SK-N-SH treated with all-trans-retinoic acid at 6 μM for 48 hours (cell line): Measurements from ENCODE around the gene GSTA1.
"Not testable (repeated sequence)": the region's sequence is repeated elsewhere in the genome, so short reads cannot be mapped to it uniquely, and the experiment has no call there.

Experiments used
- ATAC-seq: fragments of 200-7000 bp; cut with Tn5 transposase; 3 replicates; pipeline ENCODE4 v1.9.1; 2020; ENCODE audit warnings: mild to moderate bottlenecking, moderate library complexity
- ARNTL ChIP-seq: fragments of 450-650 bp; formaldehyde crosslinking; IDR thresholded peaks from 2 replicates; pipeline ENCODE4 v1.5.0; 2020; ENCODE audit warnings: low read depth, mild to moderate bottlenecking, moderate library complexity, borderline replicate concordance
- BACH2 ChIP-seq: fragments of 250-450 bp; sonication (Bioruptor Pico); IDR thresholded peaks from 2 replicates; pipeline ENCODE4 v1.9.0; 2021; ENCODE audit warnings: mild to moderate bottlenecking, borderline replicate concordance
- CSDC2 ChIP-seq: fragments of 250-450 bp; sonication (Bioruptor Pico); IDR thresholded peaks from 2 replicates; pipeline ENCODE4 v1.5.0; 2020; ENCODE audit warnings: mild to moderate bottlenecking, moderate library complexity
- GLIS3 ChIP-seq: fragments of 250-450 bp; sonication (Bioruptor Pico); IDR thresholded peaks from 2 replicates; pipeline ENCODE4 v1.5.0; 2020; ENCODE audit warnings: mild to moderate bottlenecking, moderate library complexity
- OSR1 ChIP-seq: fragments of 250-450 bp; sonication (Bioruptor Pico); IDR thresholded peaks from 2 replicates; pipeline ENCODE4 v1.8.0; 2022; ENCODE audit warnings: moderate library complexity, mild to moderate bottlenecking, inconsistent platforms
- PATZ1 ChIP-seq: fragments of 250-450 bp; sonication (Bioruptor Pico); IDR thresholded peaks from 2 replicates; pipeline ENCODE4 v1.8.0; 2020; ENCODE audit warnings: mild to moderate bottlenecking, moderate library complexity, borderline replicate concordance
- PPARA ChIP-seq: fragments of 250-450 bp; sonication (Bioruptor Pico); IDR thresholded peaks from 2 replicates; pipeline ENCODE4 v1.5.0; 2020; ENCODE audit warnings: mild to moderate bottlenecking, borderline replicate concordance
- RARB ChIP-seq: fragments of 250-450 bp; sonication (Bioruptor Pico); IDR thresholded peaks from 2 replicates; pipeline ENCODE4 v1.8.0; 2021; ENCODE audit warnings: mild to moderate bottlenecking, moderate library complexity
- SNAI2 ChIP-seq: fragments of 250-450 bp; sonication (Bioruptor Pico); IDR thresholded peaks from 2 replicates; pipeline ENCODE4 v1.5.0; 2020; ENCODE audit warnings: mild to moderate bottlenecking, moderate library complexity
- TCF4 ChIP-seq: fragments of 250-450 bp; sonication (Bioruptor Pico); IDR thresholded peaks from 2 replicates; pipeline ENCODE4 v1.8.0; 2021; ENCODE audit warnings: mild to moderate bottlenecking, moderate library complexity, borderline replicate concordance
- TOX ChIP-seq: fragments of 250-450 bp; sonication (Bioruptor Pico); IDR thresholded peaks from 2 replicates; pipeline ENCODE4 v1.8.0; 2021; ENCODE audit warnings: mild to moderate bottlenecking, moderate library complexity, borderline replicate concordance
- ZC3H10 ChIP-seq: fragments of 250-450 bp; sonication (Bioruptor Pico); IDR thresholded peaks from 2 replicates; pipeline ENCODE4 v1.5.1; 2021; ENCODE audit warnings: mild to moderate bottlenecking, moderate library complexity
- ZFP3 ChIP-seq: fragments of 250-450 bp; sonication (Bioruptor Pico); IDR thresholded peaks from 2 replicates; pipeline ENCODE4 v1.5.0; 2020; ENCODE audit warnings: mild to moderate bottlenecking, moderate library complexity
- ZFP30 ChIP-seq: fragments of 450-650 bp; formaldehyde crosslinking; IDR thresholded peaks from 2 replicates; pipeline ENCODE4 v1.5.0; 2022; ENCODE audit warnings: mild to moderate bottlenecking, moderate library complexity
- ZNF565 ChIP-seq: fragments of 450-650 bp; formaldehyde crosslinking; conservative IDR thresholded peaks from 2 replicates; pipeline ENCODE4 v1.5.0; 2020; ENCODE audit warnings: low read depth, mild to moderate bottlenecking, moderate library complexity
- ZNF8 ChIP-seq: fragments of 450-650 bp; formaldehyde crosslinking; IDR thresholded peaks from 2 replicates; pipeline ENCODE4 v1.5.0; 2020; ENCODE audit warnings: mild to moderate bottlenecking, moderate library complexity
- TF ChIP-seq, protein P1 (sequence below): fragments of 250-450 bp; sonication (Bioruptor Pico); IDR thresholded peaks from 2 replicates; pipeline ENCODE4 v1.5.1; 2020; ENCODE audit warnings: low read depth, mild to moderate bottlenecking, moderate library complexity
- TF ChIP-seq, protein P2 (sequence below): fragments of 250-450 bp; sonication (Bioruptor Pico); IDR thresholded peaks from 2 replicates; pipeline ENCODE4 v1.5.1; 2021; ENCODE audit warnings: mild to moderate bottlenecking, moderate library complexity
- TF ChIP-seq, protein P3 (sequence below): fragments of 250-450 bp; sonication (Bioruptor Pico); IDR thresholded peaks from 2 replicates; pipeline ENCODE4 v1.8.0; 2021; ENCODE audit warnings: low read depth, mild to moderate bottlenecking, moderate library complexity, borderline replicate concordance
- TF ChIP-seq, protein P4 (sequence below): fragments of 250-450 bp; sonication (Bioruptor Pico); IDR thresholded peaks from 2 replicates; pipeline ENCODE4 v1.5.0; 2020; ENCODE audit warnings: mild to moderate bottlenecking, moderate library complexity

The GSTA1 gene

DNA sequence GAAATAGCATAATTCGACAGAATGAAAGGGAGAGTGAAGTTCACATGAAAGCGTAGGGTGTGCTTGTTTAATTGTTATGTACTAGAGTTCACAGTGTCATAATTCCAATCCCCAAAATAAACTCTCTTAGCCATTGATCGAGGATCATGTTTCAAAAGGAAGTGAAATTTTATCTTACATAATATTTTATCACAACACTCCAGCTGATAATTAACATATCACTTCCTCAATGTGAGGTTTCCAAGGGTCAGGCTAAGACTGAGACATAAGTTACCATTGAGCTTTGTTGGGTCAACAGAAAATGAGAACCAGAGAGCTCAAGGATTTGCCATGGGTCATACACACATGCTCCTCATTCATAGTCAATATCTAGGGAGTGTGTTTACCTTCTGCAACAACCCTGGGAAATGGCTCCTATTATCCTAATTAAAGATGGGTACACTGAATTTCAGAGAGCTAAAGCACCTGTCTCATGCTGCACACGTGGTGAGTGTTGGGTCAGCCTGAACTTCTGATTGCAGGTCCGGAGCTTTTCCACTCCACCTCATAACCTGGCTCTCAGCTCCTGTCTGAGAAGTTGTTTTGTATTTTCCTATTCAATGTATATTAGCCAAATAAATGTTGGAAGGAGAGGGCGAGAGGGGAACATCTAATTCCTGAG is 43.4 kb downstream of the GSTA1 start:
- TF ChIP-seq BACH2 (CRISPR knock-in tag) (no peak), PATZ1 (CRISPR knock-in tag) (no peak), GLIS3 (CRISPR knock-in tag) (no peak), ZNF8 (CRISPR knock-in tag) (no peak)
- TF ChIP-seq, protein P1, sequence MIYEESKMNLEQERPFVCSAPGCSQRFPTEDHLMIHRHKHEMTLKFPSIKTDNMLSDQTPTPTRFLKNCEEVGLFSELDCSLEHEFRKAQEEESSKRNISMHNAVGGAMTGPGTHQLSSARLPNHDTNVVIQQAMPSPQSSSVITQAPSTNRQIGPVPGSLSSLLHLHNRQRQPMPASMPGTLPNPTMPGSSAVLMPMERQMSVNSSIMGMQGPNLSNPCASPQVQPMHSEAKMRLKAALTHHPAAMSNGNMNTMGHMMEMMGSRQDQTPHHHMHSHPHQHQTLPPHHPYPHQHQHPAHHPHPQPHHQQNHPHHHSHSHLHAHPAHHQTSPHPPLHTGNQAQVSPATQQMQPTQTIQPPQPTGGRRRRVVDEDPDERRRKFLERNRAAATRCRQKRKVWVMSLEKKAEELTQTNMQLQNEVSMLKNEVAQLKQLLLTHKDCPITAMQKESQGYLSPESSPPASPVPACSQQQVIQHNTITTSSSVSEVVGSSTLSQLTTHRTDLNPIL (CRISPR knock-in tag), result no peak
- TF ChIP-seq, protein P2, sequence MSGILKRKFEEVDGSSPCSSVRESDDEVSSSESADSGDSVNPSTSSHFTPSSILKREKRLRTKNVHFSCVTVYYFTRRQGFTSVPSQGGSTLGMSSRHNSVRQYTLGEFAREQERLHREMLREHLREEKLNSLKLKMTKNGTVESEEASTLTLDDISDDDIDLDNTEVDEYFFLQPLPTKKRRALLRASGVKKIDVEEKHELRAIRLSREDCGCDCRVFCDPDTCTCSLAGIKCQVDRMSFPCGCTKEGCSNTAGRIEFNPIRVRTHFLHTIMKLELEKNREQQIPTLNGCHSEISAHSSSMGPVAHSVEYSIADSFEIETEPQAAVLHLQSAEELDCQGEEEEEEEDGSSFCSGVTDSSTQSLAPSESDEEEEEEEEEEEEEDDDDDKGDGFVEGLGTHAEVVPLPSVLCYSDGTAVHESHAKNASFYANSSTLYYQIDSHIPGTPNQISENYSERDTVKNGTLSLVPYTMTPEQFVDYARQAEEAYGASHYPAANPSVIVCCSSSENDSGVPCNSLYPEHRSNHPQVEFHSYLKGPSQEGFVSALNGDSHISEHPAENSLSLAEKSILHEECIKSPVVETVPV (CRISPR knock-in tag), result no peak
- ATAC-seq, result no peak

DNA sequence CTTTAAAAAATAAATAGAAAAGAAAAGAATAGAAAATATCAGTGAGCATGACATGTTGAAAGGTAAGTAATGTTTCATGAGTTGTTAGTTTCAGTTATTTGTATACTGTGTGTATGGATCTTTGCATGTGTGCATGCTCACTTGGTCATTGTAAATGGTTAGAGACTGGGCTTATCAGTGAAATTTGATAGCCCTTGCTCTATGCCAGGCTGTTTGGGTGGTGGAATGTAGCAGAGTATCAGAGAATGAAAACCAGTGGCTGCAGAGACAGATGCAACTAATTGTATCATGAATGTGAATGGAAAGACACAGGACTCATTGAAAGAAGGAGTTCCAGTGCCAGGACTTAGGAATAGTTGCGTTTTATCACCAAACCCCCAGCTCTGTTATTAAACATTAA is 44.5 kb downstream of the GSTA1 start:
- no peak for TF ChIP-seq TOX (CRISPR knock-in tag)
- TF ChIP-seq OSR1, result no peak
- TF ChIP-seq ZC3H10 (CRISPR knock-in tag), result no peak
- no peak for TF ChIP-seq RARB
- no peak for TF ChIP-seq ZFP30 (CRISPR knock-in tag)
- TF ChIP-seq ZNF565 (CRISPR knock-in tag), result no peak
- TF ChIP-seq, protein P3, sequence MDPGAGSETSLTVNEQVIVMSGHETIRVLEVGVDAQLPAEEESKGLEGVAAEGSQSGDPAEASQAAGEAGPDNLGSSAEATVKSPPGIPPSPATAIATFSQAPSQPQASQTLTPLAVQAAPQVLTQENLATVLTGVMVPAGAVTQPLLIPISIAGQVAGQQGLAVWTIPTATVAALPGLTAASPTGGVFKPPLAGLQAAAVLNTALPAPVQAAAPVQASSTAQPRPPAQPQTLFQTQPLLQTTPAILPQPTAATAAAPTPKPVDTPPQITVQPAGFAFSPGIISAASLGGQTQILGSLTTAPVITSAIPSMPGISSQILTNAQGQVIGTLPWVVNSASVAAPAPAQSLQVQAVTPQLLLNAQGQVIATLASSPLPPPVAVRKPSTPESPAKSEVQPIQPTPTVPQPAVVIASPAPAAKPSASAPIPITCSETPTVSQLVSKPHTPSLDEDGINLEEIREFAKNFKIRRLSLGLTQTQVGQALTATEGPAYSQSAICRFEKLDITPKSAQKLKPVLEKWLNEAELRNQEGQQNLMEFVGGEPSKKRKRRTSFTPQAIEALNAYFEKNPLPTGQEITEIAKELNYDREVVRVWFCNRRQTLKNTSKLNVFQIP, result no peak
- TF ChIP-seq, protein P1 (CRISPR knock-in tag), result no peak
- TF ChIP-seq TCF4 (CRISPR knock-in tag), result no peak
- TF ChIP-seq ARNTL, result no peak
- no peak for TF ChIP-seq ZFP3
- no peak for TF ChIP-seq SNAI2 (CRISPR knock-in tag)
- TF ChIP-seq PPARA (CRISPR knock-in tag), result no peak
- TF ChIP-seq ZNF8 (CRISPR knock-in tag), result no peak
- TF ChIP-seq, protein P2 (CRISPR knock-in tag), result no peak
- TF ChIP-seq GLIS3 (CRISPR knock-in tag), result no peak
- TF ChIP-seq, all 23 proteins: peak for 0

GRCh38 chr6:52757651-52758338 is 45.8 kb downstream of the GSTA1 start:
- ATAC-seq, result not testable (repeated sequence)

More for the DNA sequence above, 44.5 kb downstream of the GSTA1 start:
- no peak for ATAC-seq

DNA sequence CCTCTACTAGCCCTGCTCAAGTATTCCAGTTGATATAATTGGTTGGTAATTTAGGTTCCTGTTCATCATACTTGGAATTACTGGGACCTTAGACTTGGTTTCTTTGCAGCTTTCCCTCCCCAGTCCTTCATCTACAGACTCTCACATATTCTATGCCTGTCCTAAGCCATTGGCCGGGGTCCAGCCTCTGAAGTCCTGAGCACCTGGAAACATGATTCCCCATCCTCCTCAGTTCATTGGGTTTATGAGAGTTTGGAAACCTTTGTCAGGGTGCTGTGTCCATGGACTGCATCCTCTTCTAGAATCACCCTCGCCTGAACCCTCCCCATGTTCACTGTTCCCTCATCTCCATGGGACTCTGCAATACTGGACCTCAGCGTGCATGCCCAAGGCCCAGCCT is 49.2 kb downstream of the GSTA1 start:
- TF ChIP-seq ZC3H10 (CRISPR knock-in tag) (no peak), RARB (no peak), TOX (CRISPR knock-in tag) (no peak), GLIS3 (CRISPR knock-in tag) (no peak), ZNF8 (CRISPR knock-in tag) (no peak), TCF4 (CRISPR knock-in tag) (no peak), CSDC2 (no peak), PPARA (CRISPR knock-in tag) (no peak)
- TF ChIP-seq, protein P4, sequence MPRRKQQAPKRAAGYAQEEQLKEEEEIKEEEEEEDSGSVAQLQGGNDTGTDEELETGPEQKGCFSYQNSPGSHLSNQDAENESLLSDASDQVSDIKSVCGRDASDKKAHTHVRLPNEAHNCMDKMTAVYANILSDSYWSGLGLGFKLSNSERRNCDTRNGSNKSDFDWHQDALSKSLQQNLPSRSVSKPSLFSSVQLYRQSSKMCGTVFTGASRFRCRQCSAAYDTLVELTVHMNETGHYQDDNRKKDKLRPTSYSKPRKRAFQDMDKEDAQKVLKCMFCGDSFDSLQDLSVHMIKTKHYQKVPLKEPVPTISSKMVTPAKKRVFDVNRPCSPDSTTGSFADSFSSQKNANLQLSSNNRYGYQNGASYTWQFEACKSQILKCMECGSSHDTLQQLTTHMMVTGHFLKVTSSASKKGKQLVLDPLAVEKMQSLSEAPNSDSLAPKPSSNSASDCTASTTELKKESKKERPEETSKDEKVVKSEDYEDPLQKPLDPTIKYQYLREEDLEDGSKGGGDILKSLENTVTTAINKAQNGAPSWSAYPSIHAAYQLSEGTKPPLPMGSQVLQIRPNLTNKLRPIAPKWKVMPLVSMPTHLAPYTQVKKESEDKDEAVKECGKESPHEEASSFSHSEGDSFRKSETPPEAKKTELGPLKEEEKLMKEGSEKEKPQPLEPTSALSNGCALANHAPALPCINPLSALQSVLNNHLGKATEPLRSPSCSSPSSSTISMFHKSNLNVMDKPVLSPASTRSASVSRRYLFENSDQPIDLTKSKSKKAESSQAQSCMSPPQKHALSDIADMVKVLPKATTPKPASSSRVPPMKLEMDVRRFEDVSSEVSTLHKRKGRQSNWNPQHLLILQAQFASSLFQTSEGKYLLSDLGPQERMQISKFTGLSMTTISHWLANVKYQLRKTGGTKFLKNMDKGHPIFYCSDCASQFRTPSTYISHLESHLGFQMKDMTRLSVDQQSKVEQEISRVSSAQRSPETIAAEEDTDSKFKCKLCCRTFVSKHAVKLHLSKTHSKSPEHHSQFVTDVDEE (CRISPR knock-in tag), result no peak
- TF ChIP-seq, protein P2 (CRISPR knock-in tag), result no peak
- no peak for ATAC-seq
